HG02763 (cell line): ENCODE data around the gene MYOM1.
A peak's percentile ranks its signal among the peaks of the same experiment; 100 is the strongest.

ENCODE experiments used
- ATAC-seq: cut with Tn5 transposase; IDR thresholded peaks from one replicate; pipeline ENCODE4 v1.9.1; 2021; ENCODE audit warnings: mild to moderate bottlenecking, moderate library complexity; ENCODE audit not compliant: unreplicated experiment

Gene MYOM1

DNA sequence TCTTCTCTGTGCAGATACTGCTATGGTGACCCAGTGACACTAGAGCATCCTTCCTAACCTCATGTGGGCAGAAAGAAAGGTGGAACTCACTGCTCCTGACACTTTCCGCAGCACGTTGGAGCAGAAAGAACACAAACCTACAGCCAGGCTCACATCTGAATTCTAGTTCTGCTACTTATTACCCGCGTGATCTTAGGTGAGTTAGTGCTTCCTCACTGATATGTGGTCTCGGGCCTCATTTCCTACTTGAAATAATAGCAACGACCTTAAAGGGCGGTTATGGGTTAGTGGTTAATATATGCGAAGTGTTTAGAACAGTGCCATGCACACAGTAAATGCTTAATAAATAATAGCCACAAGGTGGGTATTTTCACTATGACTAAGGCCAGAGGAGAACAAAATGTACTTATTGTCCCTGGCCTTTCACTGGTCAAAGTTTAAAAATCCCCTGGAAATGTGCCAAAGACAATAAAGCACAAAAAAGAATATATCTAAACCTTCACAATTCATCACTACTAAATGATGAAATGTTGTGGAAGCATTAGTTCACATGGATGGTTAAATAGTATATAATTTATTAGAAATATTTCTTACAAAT lies 66.6 kb downstream of the MYOM1 start:
- ATAC-seq: peak; percentile 74

DNA sequence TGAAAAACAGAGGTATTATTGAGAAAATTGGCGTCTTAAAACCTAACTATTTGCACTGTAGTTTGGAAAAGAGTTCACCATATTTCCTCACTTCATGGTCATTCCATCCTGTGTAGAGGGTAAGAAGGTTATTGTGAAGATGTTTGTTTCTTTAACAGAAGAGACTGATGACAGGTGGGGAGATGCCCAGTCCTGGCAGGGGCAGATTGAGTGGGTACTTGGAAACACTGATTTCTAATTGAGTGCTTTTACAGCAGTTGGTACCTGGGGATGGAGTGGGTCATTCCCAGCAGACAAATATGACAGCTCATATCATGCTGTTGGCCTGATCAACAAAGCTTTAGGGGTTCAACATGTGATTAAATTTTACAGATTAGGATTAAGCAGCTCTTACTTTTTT lies 67.5 kb downstream of the MYOM1 start:
- no peak for ATAC-seq

DNA sequence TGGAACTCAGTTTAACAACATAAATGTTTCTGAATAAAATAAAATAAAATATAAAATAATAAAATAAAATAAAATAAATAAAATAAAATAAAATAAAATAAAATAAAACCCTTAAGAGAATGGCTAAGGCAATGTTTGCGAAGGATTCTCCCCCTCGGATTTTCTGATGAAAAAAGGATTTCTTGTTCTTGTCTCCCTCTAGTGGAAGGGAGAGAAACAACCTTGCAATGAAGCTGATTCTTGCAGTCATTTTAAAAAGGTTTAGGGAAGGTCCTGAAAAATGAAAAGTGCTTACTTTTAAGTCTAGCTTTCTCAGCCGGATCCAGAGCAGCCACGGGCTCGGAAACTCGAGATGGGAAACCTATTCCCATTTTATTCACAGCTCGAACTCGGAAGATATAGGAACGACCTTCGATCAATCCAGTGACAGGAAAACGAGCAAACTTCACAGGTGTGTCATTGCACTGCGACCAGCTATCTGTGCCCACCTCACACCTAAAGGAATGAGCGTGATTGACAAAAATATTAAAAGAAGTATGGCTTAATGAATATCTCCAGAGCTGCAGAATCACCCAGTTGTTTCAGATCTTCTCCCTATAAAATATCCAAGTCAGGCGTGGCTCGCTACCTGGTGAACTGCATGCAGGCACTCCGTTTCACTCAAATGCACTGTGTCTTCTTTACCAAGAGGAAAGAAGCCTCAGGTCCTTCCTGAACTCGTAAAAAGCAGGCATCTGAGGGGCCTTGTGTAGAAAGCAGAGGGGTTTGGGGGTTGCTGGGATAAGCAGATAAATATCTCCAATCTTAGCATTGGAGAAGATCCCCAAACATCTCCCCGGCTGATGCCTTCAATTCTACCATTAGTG lies 68.1 kb downstream of the MYOM1 start:
- ATAC-seq: no peak

DNA sequence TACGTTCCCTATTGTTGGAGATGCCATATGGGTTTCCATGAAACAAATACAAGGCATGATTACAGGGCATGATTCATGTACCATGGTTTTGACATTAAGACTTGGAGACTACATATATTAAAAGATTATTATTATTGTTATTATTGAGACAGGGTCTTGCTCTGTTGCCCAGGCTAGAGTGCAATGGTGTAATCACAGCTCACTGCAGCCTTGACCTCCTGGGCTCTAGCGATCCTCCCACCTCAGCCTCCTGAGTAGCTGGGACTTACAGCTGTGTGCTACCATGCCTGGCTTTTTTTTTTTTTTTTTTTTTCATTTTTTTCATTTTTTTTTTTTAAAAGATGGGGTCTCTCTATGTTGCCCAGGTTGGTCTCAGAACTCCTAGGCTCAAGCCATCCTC lies 69.1 kb downstream of the MYOM1 start:
- ATAC-seq: no peak

DNA sequence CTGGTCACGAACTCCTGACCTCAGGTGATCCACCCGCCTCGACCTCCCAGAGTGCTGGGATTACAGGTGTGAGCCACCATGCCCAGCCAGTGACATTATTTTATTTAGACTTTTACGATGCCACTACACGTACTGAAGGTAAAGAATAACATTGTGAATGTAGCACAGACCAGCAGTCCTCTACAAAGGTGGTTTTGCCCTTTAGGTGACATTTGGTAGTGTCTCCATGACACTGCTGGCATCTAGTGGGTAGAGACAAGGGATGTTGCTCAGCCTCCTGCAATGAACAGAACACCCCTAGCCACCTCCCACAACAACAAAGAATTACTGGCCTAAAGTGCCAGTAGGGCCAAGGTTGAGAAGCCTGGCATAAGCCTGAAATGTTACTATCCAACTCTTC lies 69.5 kb downstream of the MYOM1 start:
- ATAC-seq: no peak

DNA sequence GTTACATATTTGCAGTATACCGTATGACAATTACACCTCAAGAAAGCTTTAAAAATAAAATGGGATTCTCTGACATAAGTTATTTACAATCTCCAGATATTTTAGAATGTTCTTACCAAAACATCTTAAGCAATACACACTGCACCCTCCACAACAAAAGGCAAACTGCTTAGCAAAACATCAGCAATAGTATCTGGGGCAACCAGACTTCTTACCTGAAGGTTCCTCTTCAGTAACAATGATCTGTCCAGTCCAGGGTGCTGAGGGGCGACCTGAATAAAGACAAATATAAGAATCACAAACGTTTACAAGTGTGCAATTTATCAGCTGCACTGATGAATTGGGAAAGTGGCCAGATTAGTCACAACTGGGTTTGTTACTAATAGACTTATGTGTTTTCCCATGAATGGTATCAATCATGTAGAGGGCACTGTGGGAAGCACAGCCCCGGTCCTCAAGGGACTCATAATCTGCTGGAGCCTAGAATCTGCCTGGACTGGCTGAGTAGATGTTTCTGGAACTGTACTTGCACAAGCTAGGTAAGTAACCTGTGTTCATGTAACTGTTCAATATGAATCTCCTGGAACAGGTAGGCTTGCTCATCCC lies 70.7 kb downstream of the MYOM1 start:
- no peak for ATAC-seq

DNA sequence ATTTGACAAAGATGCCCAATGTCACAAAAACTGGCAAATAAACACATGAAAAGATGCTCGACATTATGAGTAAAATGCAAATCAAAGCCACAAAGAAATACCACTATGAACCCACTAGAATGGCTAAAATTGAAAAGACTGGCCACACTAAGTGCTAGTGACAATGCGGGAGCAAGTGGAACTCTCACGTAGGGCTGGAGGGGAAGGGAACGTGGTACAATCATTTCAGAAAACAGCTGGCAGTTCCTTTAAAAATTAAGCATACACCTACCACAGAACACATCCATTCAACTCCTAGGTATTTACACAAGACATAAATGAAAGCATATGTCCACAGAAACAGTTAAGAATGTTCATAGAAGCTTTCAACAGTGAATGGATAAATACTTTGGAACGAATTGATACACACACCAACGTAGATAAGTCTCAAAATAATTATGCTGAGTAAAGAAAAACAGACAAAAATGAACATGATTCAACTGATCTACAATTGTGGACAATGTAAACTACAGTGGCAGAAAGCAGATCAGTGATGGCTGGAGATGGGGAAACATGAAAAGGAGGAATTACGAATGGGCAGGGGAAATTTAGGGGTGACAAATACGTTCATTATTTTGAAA lies 71.7 kb downstream of the MYOM1 start:
- no peak for ATAC-seq

DNA sequence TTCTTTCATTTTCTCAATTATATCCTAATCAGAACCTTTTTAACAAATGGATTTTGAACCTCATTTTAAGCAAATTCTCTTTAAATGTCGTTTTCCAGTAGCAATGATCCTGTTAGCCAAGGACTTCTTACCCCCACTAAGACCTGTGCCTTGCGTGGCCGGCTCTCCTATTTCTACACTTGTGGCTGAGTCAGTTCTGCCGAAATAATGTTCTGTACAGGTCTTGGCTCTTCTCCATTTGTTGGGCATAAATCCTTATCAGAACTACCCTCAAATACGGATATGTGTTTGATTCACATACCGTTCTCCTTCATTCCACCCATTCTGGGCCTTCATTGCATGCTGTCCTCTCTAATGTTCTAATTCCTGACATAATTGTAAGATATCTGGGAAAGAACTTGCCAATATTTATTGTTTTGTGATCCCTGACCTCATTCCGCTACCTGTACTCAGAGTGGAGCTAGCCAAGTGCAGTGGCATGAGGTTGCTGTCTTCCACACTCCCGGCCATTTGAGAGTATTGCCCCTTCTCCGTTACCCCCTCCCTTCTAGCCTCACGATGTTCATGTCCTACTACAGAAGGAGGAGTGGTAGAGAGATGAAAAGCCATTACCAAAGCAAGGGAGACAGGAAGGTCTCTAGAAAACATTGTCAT lies 78.7 kb downstream of the MYOM1 start:
- no peak for ATAC-seq

DNA sequence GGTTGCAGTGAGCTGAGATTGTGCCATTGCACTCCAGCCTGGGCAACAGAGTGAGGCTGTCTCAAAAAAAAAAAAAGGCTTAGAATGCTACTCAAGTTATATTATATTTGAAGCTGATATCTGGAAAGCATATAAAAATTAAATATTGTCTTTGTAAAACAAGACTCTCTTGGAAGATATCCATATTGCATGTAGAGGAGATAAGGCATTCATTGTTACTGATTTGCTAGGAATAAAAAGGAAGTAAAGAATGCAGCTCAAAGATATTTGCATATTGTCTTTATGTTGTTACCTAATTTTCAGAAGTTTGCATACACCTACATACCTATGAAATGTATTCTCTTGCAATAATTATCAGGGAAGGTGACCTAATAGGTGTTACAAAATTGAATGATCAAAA lies 79.4 kb downstream of the MYOM1 start:
- no peak for ATAC-seq

DNA sequence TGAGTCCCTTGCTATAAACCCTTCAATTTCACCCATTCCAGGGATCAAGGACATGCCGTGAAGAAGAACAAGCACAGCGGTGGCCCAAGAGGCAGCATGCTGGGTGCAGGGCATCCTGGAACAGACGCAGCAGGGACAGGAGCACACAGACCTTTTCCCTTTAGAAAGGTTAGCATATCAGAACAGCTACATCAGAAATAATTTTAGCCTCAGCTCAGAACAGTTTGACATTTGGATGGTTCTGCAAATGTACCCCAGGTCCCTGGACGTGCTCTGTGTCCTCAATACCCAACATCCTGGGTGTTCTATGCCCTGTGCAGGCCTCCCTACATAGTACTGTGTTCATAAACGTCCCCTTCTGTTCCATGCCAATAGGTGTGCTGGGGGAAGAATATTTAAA lies 80.4 kb downstream of the MYOM1 start:
- no peak for ATAC-seq

DNA sequence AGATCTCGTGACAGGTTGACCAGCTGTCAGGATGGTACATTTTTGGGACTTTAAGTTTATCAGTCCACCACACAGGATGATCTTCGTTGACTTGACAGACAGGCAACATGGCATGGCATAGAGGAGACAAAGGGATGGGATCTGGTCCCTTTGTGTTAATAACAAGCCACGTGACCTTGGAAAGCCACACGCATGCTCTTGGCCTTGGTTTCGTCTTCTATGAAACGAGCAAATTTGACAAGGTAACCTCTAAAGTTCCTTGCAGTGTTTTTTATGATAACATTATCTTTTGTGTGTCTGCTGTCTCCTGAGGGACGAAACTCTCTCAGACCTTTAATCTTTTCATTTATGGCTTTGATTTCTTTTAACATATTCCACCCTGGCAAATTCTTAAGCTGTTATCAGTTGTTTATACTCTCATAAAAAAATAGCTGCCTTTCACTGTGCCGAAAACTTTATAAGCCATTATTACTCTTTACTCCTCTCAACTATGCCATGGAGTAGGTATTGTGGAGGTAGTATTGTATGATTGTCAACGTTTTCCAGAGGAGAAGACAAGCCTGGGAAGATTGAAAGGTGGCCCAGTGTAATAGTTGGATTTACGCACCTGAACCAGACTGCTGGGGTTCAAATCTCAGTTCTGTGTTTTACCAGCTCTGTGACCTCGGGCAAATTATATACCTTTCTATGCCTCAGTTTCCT lies 81.3 kb downstream of the MYOM1 start:
- no peak for ATAC-seq

DNA sequence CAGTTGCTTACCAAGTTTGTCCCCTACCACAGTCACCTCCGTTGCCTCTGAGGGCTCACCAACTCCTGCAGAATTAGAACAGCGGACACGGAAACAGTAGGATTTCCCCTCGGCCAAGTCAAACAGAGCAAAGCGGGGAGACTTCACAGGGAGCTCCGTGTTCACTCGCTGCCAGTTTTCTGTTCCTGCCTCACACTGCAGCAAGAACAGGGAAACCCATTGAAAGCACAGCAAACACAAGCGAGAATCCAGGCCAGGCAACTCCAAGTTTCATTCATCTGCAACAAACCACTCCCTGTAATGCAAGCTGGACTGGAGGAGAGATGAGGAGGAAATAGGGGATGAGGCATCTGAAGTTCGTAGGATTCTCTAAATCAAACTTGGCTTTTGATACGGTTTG lies 84.2 kb downstream of the MYOM1 start:
- ATAC-seq: no peak

DNA sequence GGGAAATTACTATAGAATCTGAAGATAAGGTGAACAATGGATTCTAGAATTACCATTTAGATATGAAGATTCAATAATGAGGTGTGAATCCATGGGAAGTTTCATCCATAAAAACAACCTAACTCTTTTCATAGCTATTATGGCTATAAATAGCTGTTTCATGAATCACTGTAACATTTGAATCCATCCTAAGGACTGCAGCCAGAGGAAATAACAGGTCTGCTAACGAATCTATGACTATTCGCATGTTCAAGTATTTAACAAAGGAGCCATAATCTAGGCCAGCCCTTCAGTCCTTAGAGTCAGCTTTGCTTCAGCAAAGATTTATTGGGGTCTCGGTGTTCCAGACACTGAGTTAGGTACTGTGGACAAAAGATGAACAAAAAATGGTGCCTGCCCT lies 87.1 kb downstream of the MYOM1 start:
- ATAC-seq: no peak

DNA sequence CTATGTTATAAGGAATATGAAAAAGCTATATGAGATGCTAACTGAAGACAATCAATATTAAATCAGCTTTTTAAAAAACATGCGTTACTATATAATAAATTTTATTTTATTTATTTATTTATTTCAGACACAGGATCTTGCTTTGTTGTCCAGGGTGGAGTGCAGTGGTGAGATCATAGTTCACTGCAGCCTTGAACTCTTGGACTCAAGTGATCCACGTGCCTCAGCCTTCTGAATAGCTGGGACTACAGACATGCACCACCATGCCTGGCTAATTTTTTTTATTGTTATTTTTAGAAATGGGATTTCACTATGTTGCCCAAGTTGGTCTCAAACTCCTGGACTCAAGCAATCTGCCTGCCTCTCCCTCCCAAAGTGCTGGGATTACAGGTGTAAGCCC lies 89.4 kb downstream of the MYOM1 start:
- no peak for ATAC-seq

DNA sequence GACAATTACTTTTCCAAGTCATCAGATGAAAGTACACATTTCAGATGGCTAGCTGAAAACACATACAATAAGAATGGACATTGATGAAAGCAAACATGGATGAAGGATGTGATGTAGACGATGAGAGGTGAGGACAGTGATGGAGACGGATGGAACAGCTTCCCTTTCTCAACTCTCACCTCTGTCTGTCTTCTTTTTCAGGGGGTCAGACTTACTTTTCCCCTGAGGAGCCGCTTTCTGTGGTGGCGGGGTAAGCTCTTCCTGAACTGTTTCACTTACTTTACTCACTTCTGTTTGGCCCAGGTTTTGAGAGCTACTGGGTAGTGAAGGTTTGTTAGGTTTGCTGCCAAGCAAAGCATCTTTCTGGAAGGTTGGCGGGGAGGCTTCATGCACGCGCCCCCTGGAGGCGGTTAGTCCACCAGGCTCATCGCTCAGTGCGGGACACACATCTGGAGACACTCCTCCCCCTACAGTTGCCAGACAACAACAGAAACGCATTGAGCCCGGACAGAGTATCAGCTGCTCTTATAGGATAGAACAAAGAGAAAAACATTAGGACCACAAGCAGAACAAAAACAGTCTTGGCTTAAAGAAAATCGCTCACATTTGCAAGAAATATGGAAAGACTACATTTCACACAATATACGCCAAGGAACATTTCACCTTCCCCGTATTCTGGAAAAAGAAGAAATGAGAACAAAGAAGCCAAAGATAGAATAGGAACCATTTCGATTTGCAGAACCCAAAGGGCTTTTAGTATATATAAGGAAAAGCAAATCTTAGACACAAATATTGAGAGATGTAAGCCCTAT lies 90.5 kb downstream of the MYOM1 start:
- ATAC-seq: peak; percentile 91

DNA sequence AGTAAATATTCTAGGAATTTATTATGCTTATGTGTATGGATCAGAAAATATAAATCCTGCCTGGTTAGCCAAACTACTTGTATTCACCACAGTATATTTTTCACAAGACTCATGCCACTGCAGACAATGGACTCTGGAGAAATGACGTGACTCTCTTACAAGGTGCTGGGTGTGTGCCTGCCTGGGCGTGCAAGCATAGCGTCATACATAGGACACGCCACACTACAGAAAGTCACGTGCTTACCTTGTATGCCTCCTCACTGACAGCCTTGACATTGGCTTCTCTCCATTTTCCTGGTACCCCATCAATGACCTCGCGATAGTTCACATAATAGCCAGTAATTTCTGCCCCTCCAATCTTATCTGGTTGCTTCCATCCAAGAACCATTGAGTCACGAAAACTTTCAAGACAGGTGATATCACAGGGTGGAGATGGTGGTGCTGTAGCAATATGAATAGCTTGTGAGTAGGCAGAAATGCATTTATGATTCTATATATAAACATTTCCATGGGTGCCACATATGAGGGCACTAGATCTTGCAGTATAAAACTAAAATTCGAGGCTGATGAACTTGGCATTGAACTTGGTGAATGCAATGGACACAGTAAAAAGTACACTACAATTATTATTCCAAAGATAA lies 93.2 kb downstream of the MYOM1 start:
- ATAC-seq: no peak

DNA sequence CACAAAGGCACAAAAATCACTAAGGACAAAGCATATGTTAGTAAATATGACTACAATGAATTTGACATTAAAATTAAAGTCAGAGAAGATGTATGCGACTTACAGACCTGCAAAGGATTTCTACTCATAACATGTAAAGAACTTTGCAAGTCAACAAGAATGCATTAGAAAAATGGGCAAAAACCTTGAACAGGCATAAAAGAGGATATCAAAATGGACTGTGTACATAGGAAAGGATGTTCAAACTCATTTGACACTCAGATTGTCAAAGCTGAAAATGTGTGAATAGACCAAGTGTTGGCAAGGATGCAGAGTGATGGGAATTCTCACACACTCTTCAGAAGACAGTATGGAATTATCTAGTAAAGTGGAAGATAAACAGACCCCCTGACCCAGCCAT lies 94.9 kb downstream of the MYOM1 start:
- ATAC-seq: no peak

DNA sequence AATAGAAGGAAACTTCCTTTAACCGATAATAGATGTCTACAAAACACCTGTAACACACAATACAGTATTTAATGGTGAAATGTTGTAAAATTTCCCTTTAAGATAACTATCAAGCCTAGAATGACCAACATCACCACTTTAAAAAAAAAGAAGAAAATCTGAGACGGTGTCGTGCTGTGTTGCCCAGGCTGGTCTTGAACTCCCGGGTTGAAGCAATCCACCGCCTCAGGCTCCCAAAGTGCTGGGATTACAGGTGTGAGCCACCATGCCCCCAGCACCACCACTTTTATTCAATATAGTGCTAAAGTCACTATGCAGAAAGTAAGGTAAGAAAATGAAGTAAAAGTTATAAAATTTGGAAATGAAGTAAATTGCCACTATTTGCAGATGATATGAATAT lies 96.9 kb downstream of the MYOM1 start:
- ATAC-seq: no peak

DNA sequence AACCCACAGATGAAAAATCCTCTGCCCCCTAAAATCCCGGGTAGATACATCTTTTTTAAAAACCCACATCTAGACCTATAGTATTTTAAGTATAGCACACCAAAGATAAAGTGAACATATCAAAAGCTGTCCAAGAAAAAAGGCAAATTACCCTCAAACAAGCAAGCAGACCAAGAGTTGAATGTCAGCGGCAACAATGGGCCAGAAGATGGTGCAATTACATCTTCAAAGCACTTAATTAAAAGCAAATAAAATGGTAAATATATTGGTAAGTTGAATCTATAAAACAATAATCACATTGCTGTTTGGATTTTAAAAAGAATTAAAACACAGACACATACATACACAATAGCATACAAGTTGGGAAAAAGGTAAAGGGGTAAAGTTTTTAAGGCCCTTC lies 98.5 kb downstream of the MYOM1 start:
- ATAC-seq: no peak
